Measurements from ENCODE around the gene GAS2L1.

Gene GAS2L1

GRCh38 chr22:29306175-29306834 lies at the start of gene GAS2L1:
GAS2L1 (plus strand) TSS chr22:29306650; CDS start chr22:29308106, 1,456 bp downstream.
- no peak for DNase-seq (ENCODE audit: low spot score)

- no peak for DNase-seq (ENCODE audit: low spot score)
Measured at GRCh38 chr22:29257751-29258181, 48.7 kb upstream of the GAS2L1 start.

- no peak for DNase-seq (ENCODE audit: low spot score)
Measured at GRCh38 chr22:29258407-29259252, 47.8 kb upstream of the GAS2L1 start.

DNA sequence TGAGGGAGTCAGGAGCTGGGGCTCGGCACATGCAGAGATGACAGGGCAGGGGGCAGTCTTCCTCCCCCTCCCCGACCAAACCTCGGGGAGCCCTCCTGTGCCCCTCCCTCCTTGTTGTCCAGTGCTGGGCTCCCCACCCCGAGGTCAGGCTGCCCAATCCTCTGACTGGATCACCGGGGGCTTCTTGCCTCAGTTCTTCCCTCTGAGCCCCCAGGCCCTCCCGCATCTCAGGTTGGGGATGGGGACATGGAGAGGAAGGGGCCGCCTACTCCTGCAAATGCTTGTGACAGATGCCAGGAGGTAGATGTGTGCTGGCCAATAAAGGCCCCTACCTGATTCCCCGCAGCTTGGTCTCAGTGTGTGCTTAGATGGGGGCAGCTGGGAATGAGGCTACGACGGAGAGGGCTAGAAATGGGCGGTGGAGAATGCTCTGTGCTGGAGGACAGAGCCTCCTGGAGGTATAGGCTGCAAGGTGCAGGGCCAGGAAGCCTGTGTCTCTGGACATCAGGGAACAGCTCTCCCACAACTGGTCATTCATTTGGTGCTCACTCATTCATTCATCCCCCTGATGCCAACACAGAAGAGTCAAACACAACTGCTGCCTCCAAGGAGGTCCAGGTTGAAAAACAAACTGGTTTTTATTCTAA lies 47.1 kb upstream of the GAS2L1 start:
- peak; percentile 49 for DNase-seq (ENCODE audit: low spot score)

DNA sequence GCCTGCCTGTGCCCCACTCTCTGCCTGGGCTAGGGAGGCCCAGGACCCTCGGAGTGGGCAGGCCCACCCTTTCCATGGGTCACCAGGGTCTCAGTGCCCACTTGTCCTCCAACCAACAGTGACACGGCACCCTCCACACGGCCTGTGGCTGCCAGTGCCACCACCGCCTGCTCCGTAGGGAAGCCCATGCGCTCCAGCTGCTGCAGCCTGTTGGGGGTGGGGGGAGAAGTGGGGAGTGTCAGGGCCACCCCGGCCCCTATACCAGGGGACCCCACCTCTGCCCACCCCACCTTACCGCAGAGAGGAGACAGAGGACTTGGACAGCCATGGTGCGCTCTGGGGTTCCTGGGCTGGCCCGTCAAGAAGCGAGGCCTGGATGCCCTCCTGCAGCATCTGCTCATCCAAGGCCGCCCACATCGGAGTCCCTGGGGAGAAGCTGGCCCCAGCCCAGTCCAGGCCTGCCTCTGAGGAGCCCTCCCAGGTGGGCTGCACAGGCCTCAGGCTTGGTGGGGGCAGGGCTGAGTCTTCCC lies 46.4 kb upstream of the GAS2L1 start:
- no peak for DNase-seq (ENCODE audit: low spot score)

DNA sequence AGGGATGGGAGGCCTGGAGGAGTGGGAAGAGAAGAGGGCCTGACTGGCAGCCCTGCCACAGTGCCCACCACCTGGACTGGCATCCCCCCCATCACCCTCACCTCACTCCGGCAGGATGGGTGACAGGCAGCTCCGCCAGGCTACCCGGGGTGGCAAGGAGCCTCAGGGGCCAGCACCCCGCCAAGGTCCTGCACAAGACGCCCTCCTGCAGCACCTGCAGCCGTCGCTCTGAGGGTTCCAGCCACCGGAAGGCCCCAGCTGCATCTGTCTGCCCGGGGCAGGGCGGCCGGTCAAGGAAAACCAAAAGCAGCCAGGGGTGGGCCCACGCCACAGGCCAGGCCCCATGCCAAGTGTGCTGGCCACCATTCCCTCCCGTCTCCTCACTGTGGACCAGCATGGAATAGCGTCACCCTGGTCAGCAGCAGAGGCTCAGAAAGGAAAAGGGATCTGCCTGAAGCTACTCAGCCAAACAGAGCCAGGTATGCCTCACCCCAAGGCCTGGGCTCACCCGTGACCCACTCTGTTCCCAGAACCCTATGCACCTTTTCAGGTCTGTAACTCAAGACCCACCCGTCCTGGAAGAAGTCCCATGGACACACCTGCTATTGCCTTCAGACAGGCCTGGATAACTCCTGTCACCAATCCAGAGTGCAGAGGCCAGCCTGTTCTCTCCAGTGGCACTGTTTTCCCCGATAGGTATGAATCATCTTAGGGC lies 45.7 kb upstream of the GAS2L1 start:
- no peak for DNase-seq (ENCODE audit: low spot score)

- DNase-seq (ENCODE audit: low spot score): no peak
Measured at GRCh38 chr22:29263791-29264276, 42.6 kb upstream of the GAS2L1 start.

DNA sequence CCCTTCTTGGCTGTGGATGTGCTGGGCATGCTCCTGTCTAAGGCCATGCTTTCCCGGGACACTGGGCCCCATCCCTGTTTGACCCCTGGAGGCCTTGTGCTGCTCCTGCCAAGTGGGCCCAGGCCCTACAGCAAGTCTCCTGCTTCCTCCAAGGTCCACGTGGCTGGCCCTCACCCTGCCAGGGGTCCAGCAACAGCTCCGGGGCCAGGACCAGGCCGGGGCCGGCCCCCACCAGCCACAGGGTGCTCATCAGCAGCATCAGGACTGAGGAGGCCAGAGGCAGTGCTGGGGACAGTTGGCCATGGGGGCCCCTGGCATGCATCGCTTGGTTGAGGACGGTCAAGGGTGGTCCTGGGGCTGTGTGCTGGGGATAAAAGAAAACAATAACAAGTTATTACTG lies 41.1 kb upstream of the GAS2L1 start:
- no peak for DNase-seq (ENCODE audit: low spot score)

DNA sequence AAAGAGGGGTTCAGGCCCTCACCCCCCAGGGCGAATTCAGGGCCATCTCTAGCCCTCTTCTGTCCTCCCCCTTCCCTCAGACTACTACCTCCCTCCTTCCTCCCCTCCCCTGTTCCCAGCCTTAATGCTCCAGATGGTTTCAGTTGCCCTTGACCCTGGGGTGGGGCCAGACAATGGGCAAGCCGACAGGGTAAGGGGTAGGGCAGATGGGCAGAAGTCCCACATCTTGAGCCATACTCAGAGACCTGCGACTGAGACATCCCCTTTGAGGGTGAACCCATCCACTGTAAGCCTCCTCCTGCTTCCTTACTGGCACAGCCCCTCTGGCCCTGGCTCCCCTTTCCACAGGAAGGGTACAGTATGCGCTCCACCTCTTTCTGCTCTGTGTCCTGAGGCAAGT lies 40.5 kb upstream of the GAS2L1 start:
- DNase-seq (ENCODE audit: low spot score): no peak

DNA sequence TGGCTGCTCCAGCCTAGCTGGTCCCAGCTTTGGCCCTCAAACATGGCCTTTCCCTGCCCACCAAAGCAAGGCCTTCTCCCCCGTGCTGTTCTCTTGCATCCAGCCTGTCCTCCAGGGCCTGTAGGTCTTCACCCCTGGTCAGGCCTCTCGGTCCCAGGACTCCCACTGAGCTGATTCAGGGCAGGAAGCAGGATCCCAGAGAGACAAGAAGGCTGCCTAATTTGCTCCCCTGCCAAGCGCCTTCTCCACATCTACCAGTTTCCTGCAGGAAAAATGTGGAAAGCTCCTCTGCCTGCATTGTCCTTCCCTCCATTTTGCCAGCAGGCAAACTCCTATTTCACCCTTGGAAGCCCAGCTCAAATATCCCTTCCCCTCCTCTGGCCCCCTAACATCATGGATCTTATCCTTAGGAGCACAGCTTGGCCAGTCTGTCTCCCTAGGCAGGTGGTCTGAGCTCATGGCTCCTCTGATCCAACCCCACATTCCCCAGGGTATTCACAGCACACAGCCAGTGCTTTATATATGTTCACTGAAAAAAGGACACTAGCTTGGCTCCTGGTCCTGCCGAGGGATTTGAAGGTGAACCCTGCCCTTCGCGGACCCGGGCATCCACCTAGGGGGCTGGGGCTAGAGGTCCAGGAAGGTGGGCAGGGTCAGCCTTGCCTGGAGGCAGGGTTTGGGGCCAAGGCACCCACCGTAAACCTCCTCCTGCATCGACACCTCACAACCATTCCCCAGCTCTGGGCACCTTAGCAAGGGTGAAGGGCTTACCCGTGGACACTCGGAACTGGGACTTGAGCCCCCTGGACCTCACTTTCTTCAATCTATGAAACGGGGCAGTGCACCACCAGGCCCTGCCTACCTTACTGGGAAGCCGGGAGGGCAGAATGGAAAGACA lies 39.6 kb upstream of the GAS2L1 start:
- no peak for DNase-seq (ENCODE audit: low spot score)

DNA sequence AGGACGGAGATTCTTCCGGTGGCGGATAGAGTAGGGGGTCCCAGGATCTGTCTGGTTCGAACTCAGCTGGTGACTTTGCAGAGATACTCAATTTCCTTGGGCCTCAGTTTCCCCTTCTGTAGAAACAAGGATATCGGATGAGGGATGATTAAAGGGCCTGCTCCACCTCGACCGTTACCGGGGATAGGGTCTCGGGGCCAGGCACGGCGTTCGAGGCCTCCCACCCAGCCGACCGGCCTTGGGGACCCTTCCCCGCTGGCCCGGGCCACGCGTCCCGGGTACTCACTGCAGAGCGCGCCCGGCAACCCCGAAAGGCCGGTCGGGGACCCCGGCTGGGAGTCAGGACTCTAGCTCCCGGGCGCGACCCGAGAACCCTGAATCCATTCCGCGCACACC lies 39.0 kb upstream of the GAS2L1 start:
- no peak for DNase-seq (ENCODE audit: low spot score)

- peak; percentile 93 for DNase-seq (ENCODE audit: low spot score)
Measured at GRCh38 chr22:29267858-29268510, 38.5 kb upstream of the GAS2L1 start, which contains the start of the genes EWSR1 and RHBDD3. EWSR1 (plus strand) TSS chr22:29268268; CDS start chr22:29268337, 69 bp downstream. RHBDD3 (minus strand) TSS chr22:29267981; CDS start chr22:29265626, 2,355 bp downstream.

DNA sequence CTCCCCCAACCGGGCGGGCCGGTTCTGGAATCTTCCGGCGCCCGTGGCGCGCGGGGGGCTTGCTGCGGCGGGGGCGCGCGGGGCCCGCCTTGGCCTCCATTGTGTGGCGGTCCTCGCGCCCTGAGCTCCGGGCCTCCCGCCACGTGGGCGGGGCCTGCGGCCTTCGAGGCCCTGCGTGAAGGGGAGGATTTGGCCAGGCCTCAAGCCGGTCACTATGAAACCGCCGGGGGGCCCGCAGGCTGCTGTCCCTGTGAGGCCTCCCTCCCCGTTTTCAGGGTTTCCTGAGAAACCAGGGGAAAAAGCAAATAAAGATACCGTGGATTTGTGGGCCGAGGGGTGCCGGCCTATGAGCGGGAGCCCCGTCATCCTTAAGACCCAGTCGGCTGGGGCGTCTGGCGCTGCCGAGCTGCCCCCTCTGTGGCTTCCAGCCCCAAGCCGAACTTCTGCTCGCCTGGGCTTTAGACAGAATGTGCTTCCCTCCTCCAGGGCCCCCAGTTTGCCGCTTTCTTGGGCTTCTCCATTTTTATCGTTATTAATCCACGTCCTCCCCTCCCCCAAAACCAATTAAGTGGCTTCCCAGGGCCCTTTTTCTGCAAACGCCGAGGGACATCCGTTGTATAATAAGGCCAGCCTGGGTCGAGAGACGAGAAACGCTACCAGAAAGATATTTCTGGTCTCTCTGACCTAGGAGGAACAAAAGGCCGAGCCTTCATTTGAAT lies 37.8 kb upstream of the GAS2L1 start:
- peak; percentile 55 for DNase-seq (ENCODE audit: low spot score)

GRCh38 chr22:29269230-29269604 lies 37.2 kb upstream of the GAS2L1 start:
- no peak for DNase-seq (ENCODE audit: low spot score)

DNA sequence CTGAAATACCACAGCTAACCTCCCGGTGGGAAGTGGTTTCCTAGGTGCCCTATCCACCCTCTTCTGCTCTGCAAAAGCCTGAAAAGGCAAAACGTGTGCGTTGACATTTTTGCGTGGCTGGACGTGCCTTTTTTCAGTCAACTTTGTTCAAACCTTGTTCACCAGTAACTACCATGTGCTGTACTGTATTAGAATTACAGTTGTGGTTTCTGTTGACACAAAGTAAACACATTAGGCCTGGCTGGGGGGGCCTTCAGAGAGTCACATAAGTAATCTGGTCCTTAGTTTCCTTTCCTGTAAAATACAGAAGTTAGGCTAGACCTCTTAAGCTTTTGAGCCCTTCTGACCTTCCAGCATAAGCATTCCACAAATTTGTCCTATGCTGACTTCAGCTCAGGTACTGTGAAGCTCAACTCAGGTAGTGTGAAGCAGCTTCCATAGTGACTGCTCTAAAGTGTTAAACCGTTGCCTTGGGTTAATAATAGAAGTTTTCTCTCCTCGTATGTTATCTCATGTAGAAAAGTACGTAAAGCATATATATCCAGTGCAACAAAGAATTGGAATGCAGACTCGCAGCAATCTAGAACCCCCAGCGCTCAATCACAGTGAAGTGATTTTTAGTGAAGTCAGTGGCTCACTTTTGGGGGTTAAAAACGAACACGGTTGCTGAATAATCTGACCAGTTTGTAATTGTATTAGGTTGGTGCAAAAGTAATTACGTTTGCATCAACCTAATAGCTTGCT lies 36.5 kb upstream of the GAS2L1 start:
- no peak for DNase-seq (ENCODE audit: low spot score)

DNA sequence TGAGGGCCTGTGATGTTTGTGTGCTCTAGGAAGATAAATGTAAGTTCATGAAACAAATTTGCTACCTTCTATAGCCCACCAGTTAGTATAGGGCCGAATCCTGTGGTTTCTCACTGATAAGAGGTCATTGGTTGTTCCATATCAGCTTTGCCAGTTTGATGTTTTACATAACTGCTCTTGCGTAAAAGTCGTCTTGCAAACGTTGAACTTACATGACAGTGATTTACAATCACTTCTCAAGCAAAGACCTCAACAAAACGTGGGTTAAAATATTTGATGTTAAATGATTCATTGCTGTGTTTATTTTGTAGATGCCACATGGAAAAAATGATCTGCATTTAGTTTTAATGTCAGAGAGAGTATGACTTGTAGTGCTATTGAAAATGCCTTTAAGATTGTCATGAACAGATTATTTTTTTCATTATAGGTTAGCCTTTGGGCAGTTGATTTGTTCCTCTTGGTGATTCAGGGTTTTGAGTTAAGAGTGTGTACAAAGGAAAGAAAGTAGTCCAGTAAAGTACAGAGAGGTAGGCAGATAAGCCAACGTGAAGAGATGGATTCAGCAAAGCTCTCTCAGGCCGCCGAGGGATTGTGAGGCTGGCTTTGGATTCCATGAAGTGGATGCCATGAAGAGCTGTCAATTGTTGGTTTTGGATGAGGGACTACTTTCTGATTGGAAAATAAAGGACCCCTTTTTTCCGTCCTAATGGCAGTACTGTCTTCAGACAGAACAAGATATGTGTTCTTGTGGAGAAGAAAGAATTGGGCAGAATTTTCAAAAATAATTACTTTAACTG lies 35.8 kb upstream of the GAS2L1 start:
- DNase-seq (ENCODE audit: low spot score): no peak

- no peak for DNase-seq (ENCODE audit: low spot score)
Measured at GRCh38 chr22:29272624-29273023, 33.8 kb upstream of the GAS2L1 start.

- DNase-seq (ENCODE audit: low spot score): no peak
Measured at GRCh38 chr22:29275167-29275566, 31.3 kb upstream of the GAS2L1 start.
